Measurements from ENCODE around the gene COL4A4. TPM values are rescaled to one million over a fixed set of nuclear protein-coding genes. Genes with fewer than 3 reads are reported as not detected.

COL4A4 gene
- total and polyA plus RNA-seq, 2 experiments from 2014 or later = 1.3 to 3.1 TPM

DNA sequence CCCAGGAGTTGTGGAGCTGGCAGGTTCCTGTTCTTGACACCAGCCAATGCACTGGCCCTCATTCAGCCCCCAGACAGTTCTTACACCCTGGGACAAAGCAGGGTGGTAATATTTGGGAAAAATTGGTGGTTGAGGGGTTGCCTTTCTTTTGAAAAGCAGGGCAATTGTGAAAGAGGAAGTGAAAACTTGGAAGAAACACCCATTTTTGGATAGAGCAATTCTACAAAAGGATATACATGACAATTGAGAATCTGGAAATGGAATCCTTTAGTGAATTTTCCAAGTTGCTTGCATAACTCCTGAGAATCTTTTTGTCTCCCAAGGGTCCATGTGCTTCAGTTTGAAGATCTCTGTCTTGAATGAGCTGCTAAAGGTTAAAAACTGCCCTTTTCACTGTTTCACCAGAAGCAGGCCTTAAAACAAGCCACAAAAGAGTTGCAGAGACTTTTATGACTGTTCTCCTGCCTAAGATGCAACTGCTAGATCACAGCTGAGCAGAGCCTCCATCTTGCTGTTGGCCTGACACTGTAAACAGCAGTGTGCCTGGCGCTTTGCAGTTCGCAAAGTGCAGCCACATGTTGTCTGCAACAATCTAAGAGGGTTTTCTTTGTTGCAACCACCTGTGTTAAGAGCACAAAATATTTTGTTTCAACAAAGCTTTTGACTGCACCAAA lies 11.8 kb downstream of the COL4A4 start (continued):
- TF ChIP-seq ZNF114 (CRISPR knock-in tag; IDR thresholded peaks at IDR 0.05) = no peak
- TF ChIP-seq STAT1 (IDR thresholded peaks at IDR 0.05; ENCODE audit: unreplicated experiment) = no peak
- no peak for TF ChIP-seq EZH2phosphoT487 (IDR thresholded peaks at IDR 0.05; ENCODE audit: unreplicated experiment)
- TF ChIP-seq ZNF331 (CRISPR knock-in tag; IDR thresholded peaks at IDR 0.05; ENCODE audit: low read depth) = no peak
- TF ChIP-seq EZH2 (IDR thresholded peaks at IDR 0.05; ENCODE audit: low read depth, unreplicated experiment) = no peak
- TF ChIP-seq JUNB (IDR thresholded peaks at IDR 0.05; ENCODE audit: unreplicated experiment) = no peak

DNA sequence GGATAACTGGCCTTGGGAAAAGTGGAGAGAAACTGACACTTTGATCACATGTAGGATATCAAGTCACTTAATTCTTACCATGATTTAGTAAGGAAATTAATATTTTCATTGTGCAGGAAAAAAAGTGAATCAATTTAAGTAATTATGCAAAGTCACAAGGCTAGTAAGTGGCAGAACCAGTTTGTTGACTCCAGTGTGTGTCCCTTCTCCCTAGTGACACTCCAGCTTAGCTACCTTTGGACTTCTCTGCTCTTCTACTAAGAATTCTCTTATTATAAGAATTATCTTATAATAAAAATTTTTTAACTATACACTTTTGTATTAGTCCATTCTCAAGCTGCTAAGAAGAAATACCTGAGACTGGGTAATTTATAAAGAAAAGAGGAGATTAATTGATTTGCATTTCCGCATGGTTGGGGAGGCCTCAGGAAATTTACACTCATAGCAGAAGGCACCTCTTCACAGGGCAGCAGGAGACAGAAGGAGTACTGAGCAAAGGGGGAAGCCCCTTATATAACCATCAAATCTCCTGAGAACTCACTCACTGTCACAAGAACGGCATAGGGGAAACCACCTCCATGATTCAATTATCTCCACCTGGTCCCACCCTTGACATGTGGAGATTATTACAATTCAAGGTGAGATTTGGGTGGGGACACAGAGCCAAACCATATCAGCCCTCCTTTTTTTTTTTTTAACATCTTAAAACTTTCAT lies 13.6 kb downstream of the COL4A4 start:
- no peaks in the 10 kb centered on the region for H3K27me3 ChIP-seq (ENCODE audit: insufficient read depth)
- no peaks in the 10 kb centered on the region for H3K79me2 ChIP-seq (replicated peaks; ENCODE audit: insufficient read depth)
- ATAC-seq = no peak
- peaks cover 3% of the 10 kb centered on the region; the same call in 2 of the 3 replicates for H3K36me3 Mint-ChIP-seq (ENCODE audit: low read depth)
- H3K9me2 ChIP-seq (ENCODE audit: insufficient read depth) = no peaks in the 10 kb centered on the region
- TF ChIP-seq, protein P1, sequence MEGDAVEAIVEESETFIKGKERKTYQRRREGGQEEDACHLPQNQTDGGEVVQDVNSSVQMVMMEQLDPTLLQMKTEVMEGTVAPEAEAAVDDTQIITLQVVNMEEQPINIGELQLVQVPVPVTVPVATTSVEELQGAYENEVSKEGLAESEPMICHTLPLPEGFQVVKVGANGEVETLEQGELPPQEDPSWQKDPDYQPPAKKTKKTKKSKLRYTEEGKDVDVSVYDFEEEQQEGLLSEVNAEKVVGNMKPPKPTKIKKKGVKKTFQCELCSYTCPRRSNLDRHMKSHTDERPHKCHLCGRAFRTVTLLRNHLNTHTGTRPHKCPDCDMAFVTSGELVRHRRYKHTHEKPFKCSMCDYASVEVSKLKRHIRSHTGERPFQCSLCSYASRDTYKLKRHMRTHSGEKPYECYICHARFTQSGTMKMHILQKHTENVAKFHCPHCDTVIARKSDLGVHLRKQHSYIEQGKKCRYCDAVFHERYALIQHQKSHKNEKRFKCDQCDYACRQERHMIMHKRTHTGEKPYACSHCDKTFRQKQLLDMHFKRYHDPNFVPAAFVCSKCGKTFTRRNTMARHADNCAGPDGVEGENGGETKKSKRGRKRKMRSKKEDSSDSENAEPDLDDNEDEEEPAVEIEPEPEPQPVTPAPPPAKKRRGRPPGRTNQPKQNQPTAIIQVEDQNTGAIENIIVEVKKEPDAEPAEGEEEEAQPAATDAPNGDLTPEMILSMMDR (conservative IDR thresholded peaks at IDR 0.05; ENCODE audit: low read depth in 2 of 2) = no peak
- no peak for TF ChIP-seq STAT1 (IDR thresholded peaks at IDR 0.05; ENCODE audit: unreplicated experiment)
- H3K4me1 ChIP-seq (ENCODE audit: insufficient read depth) = peaks cover 17% of the 10 kb centered on the region; the same call in 1 of the 2 replicates
- H3K4me1 Mint-ChIP-seq = peaks cover 13% of the 10 kb centered on the region
- peaks cover 7% of the 10 kb centered on the region; the same call in 2 of the 3 replicates for H3K9me3 Mint-ChIP-seq
- no peak overlapping the region for H3K4me3 Mint-ChIP-seq
- H3K4me2 ChIP-seq = no peak overlapping the region
- H3F3A ChIP-seq (replicated peaks; ENCODE audit: low read depth) = no peaks in the 10 kb centered on the region
- H3K4me3 ChIP-seq = no peak overlapping the region
- no peak overlapping the region for H3K27ac Mint-ChIP-seq
- H3K27ac ChIP-seq (ENCODE audit: low read depth) = no peak overlapping the region
- no peaks in the 10 kb centered on the region for H3K27me3 Mint-ChIP-seq (ENCODE audit: insufficient read depth, low read depth, poor library complexity)
- H4K20me1 ChIP-seq (replicated peaks; ENCODE audit: insufficient read depth) = no peaks in the 10 kb centered on the region
- 0 out of 2 replicates have a peak, but pooled peaks cover 4% of the 10 kb centered on the region for H3K36me3 ChIP-seq (ENCODE audit: insufficient read depth)
- DNase-seq (ENCODE audit: low spot score) = no peak
- H2AFZ ChIP-seq = no peak overlapping the region

DNA sequence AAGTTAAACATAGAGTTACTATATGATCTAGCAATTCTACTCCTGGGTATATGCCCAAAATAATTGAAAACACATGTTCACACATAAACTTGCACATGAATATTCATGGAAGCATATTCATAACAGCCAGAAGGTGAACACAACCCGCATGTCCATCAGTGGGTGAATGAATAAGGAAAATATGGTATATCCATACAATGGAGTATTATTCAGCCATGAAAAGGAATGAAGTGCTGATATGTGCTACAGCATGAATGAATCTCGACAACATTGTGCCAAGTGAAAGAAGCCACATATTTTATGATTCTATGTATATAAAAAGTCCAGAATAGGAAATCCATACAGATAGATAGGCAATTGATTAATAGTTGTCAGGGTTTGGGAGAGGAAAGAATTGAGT lies 15.9 kb downstream of the COL4A4 start:
- ATAC-seq = no peak
- H3K4me3 Mint-ChIP-seq = no peak overlapping the region
- no peak overlapping the region for H3K27ac ChIP-seq (ENCODE audit: low read depth)
- no peaks in the 10 kb centered on the region for H3K27me3 ChIP-seq (ENCODE audit: insufficient read depth)
- peaks cover 6% of the 10 kb centered on the region; the same call in 2 of the 3 replicates for H3K4me1 Mint-ChIP-seq
- no peaks in the 10 kb centered on the region for H3K9me2 ChIP-seq (ENCODE audit: insufficient read depth)
- H3K36me3 Mint-ChIP-seq (ENCODE audit: low read depth) = peaks cover 3% of the 10 kb centered on the region; the same call in 2 of the 3 replicates
- H3K9me3 Mint-ChIP-seq = peaks cover 7% of the 10 kb centered on the region; the same call in 2 of the 3 replicates
- no peaks in the 10 kb centered on the region for H3F3A ChIP-seq (replicated peaks; ENCODE audit: low read depth)
- no peak overlapping the region for H3K27ac Mint-ChIP-seq
- H3K4me1 ChIP-seq (ENCODE audit: insufficient read depth) = peaks cover 13% of the 10 kb centered on the region; the same call in 1 of the 2 replicates
- no peak overlapping the region for H3K4me3 ChIP-seq
- H4K20me1 ChIP-seq (replicated peaks; ENCODE audit: insufficient read depth) = no peaks in the 10 kb centered on the region
- no peak for DNase-seq (ENCODE audit: low spot score)
- H3K79me2 ChIP-seq (replicated peaks; ENCODE audit: insufficient read depth) = no peaks in the 10 kb centered on the region
- no peak overlapping the region for H2AFZ ChIP-seq
- H3K36me3 ChIP-seq (ENCODE audit: insufficient read depth) = 0 out of 2 replicates have a peak, but pooled peaks cover 4% of the 10 kb centered on the region
- no peak overlapping the region for H3K4me2 ChIP-seq
- no peaks in the 10 kb centered on the region for H3K27me3 Mint-ChIP-seq (ENCODE audit: insufficient read depth, low read depth, poor library complexity)
- TF ChIP-seq, protein P2, sequence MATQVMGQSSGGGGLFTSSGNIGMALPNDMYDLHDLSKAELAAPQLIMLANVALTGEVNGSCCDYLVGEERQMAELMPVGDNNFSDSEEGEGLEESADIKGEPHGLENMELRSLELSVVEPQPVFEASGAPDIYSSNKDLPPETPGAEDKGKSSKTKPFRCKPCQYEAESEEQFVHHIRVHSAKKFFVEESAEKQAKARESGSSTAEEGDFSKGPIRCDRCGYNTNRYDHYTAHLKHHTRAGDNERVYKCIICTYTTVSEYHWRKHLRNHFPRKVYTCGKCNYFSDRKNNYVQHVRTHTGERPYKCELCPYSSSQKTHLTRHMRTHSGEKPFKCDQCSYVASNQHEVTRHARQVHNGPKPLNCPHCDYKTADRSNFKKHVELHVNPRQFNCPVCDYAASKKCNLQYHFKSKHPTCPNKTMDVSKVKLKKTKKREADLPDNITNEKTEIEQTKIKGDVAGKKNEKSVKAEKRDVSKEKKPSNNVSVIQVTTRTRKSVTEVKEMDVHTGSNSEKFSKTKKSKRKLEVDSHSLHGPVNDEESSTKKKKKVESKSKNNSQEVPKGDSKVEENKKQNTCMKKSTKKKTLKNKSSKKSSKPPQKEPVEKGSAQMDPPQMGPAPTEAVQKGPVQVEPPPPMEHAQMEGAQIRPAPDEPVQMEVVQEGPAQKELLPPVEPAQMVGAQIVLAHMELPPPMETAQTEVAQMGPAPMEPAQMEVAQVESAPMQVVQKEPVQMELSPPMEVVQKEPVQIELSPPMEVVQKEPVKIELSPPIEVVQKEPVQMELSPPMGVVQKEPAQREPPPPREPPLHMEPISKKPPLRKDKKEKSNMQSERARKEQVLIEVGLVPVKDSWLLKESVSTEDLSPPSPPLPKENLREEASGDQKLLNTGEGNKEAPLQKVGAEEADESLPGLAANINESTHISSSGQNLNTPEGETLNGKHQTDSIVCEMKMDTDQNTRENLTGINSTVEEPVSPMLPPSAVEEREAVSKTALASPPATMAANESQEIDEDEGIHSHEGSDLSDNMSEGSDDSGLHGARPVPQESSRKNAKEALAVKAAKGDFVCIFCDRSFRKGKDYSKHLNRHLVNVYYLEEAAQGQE (IDR thresholded peaks at IDR 0.05; ENCODE audit: unreplicated experiment) = no peak
- TF ChIP-seq EZH2 (IDR thresholded peaks at IDR 0.05; ENCODE audit: low read depth, unreplicated experiment) (no peak), JUNB (IDR thresholded peaks at IDR 0.05; ENCODE audit: unreplicated experiment) (no peak), NANOG (IDR thresholded peaks at IDR 0.05; ENCODE audit: borderline replicate concordance) (no peak), CREB1 (CRISPR knock-in tag; IDR thresholded peaks at IDR 0.05; ENCODE audit: low read depth) (no peak), POLR2AphosphoS5 (IDR thresholded peaks at IDR 0.05; ENCODE audit: low read depth) (no peak), ZNF331 (CRISPR knock-in tag; IDR thresholded peaks at IDR 0.05; ENCODE audit: low read depth) (no peak), STAT1 (IDR thresholded peaks at IDR 0.05; ENCODE audit: unreplicated experiment) (no peak), EZH2phosphoT487 (IDR thresholded peaks at IDR 0.05; ENCODE audit: unreplicated experiment) (no peak), ZNF114 (CRISPR knock-in tag; IDR thresholded peaks at IDR 0.05) (no peak)
- TF ChIP-seq, protein P1 (conservative IDR thresholded peaks at IDR 0.05; ENCODE audit: low read depth in 2 of 2) = no peak
